Ovary (tissue), 3 donors: ENCODE measurements around the gene CD164L2.

ENCODE experiments used
- POLR2A ChIP-seq: fragments of 450-650 bp; IDR thresholded peaks from one replicate; pipeline ENCODE4 v1.6.1; 2017; ENCODE audit warnings: antibody characterized with exemption, mild to moderate bottlenecking, moderate library complexity
- TF ChIP-seq, protein P1 (sequence below), 3 donors: fragments of 450-650 bp in 2 of 3; fragments of 200-600 bp in 1 of 3; IDR thresholded peaks; one replicate each; pipeline versions ENCODE4 v1.5.1 to v1.8.0; 2016 to 2022; ENCODE audit warnings: antibody characterized with exemption in 3 of 3, mild to moderate bottlenecking in 1 of 3
- donor health status: DM: no; HTN: no; CAD: no.

DNA sequence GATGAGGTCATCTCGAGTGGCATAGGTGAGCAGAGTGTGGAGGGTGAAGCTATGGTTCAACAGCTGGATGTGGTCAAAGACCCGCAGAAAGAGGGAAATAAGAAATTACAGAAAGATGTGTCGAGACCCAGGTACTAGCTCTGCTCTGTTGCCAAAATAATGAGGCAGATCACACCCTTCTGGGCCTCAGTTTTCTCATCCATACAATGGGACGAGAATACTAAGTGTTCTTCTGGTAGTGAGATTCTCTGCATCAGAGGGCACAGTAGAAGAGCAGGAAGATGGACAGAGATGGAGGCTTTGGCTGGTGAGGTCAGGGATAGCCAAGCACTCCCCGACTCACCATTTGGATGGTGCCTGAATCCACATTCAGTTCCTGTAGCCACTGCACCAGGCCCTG lies 27.4 kb downstream of the CD164L2 start:
- TF ChIP-seq POLR2A = no peak
- TF ChIP-seq, protein P1, sequence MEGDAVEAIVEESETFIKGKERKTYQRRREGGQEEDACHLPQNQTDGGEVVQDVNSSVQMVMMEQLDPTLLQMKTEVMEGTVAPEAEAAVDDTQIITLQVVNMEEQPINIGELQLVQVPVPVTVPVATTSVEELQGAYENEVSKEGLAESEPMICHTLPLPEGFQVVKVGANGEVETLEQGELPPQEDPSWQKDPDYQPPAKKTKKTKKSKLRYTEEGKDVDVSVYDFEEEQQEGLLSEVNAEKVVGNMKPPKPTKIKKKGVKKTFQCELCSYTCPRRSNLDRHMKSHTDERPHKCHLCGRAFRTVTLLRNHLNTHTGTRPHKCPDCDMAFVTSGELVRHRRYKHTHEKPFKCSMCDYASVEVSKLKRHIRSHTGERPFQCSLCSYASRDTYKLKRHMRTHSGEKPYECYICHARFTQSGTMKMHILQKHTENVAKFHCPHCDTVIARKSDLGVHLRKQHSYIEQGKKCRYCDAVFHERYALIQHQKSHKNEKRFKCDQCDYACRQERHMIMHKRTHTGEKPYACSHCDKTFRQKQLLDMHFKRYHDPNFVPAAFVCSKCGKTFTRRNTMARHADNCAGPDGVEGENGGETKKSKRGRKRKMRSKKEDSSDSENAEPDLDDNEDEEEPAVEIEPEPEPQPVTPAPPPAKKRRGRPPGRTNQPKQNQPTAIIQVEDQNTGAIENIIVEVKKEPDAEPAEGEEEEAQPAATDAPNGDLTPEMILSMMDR (IDR thresholded peaks at IDR 0.05) = no peak
